Progenitor cell of endocrine pancreas (in vitro differentiated cells): ENCODE results near the gene IRAK4. TPM values are rescaled to one million over a fixed set of nuclear protein-coding genes. Genes with fewer than 3 reads are reported as not detected.

Experiments used
- DNase-seq: peaks from one replicate; pipeline ENCODE4 v3.0.0; 2021; ENCODE audit warnings: low spot score; ENCODE audit not compliant: unreplicated experiment
- H3K27ac Mint-ChIP-seq: 2 replicates; pipeline ENCODE4 v1.8.0; 2021; ENCODE audit warnings: mild to moderate bottlenecking, moderate library complexity, mixed read lengths
- H3K27me3 Mint-ChIP-seq: 2 replicates; pipeline ENCODE4 v1.8.0; 2021; ENCODE audit warnings: mixed read lengths
- H3K36me3 Mint-ChIP-seq: 2 replicates; pipeline ENCODE4 v1.8.0; 2022; ENCODE audit warnings: mixed read lengths; ENCODE audit not compliant: insufficient read depth
- H3K4me1 Mint-ChIP-seq: 2 replicates; pipeline ENCODE4 v1.8.0; 2021; ENCODE audit warnings: low read depth, mixed read lengths
- H3K4me3 Mint-ChIP-seq: 2 replicates; pipeline ENCODE4 v1.8.0; 2021; ENCODE audit warnings: low read depth, mild to moderate bottlenecking, moderate library complexity, mixed read lengths
- H3K9me3 Mint-ChIP-seq: 2 replicates; pipeline ENCODE4 v1.8.0; 2021; ENCODE audit warnings: low read depth, mixed read lengths
- CTCF ChIP-seq: fragments of 200-600 bp; sonication (generic); IDR thresholded peaks from one replicate; pipeline ENCODE4 v1.5.0; 2021; ENCODE audit warnings: antibody characterized with exemption, mild to moderate bottlenecking; ENCODE audit not compliant: unreplicated experiment
- total RNA-seq: library from RNA; stranded (reverse); gene quantifications from 2 replicates; pipeline ENCODE4 v1.2.1, GENCODE V29; 2021

The IRAK4 gene
- total RNA-seq, 1 donor from 2014 or later: 8.5 TPM

GRCh38 chr12:43835264-43835655 is 76.5 kb downstream of the IRAK4 start:
- Mint-ChIP-seq H3K4me3 (peak overlapping the region; percentile 74), H3K27me3 (peaks cover 16% of the 10 kb centered on the region), H3K27ac (peak overlapping the region; percentile 90), H3K36me3 (no peaks in the 10 kb centered on the region), H3K4me1 (peaks cover 12% of the 10 kb centered on the region), H3K9me3 (no peaks in the 10 kb centered on the region)
- DNase-seq: no peak
- TF ChIP-seq CTCF: no peak

GRCh38 chr12:43835656-43836474 is 77.1 kb downstream of the IRAK4 start, which contains the start of gene TMEM117:
Gene TMEM117 (plus strand): TSS chr12:43836081.
- TF ChIP-seq CTCF: no peak
- peaks cover 14% of the 10 kb centered on the region for H3K4me1 Mint-ChIP-seq
- H3K9me3 Mint-ChIP-seq: no peaks in the 10 kb centered on the region
- H3K36me3 Mint-ChIP-seq: no peaks in the 10 kb centered on the region
- H3K4me3 Mint-ChIP-seq: peak within 1 kb of the TSS; percentile 74
- peak; percentile 38 for DNase-seq
- H3K27me3 Mint-ChIP-seq: peaks cover 16% of the 10 kb centered on the region
- peak within 1 kb of the TSS; percentile 90 for H3K27ac Mint-ChIP-seq

GRCh38 chr12:43836475-43836989 is 77.8 kb downstream of the IRAK4 start:
- TF ChIP-seq CTCF: no peak
- H3K4me3 Mint-ChIP-seq: peak overlapping the region; percentile 72
- H3K36me3 Mint-ChIP-seq: no peaks in the 10 kb centered on the region
- H3K27ac Mint-ChIP-seq: peak overlapping the region; percentile 2
- DNase-seq: no peak
- H3K27me3 Mint-ChIP-seq: peaks cover 16% of the 10 kb centered on the region
- H3K9me3 Mint-ChIP-seq: no peaks in the 10 kb centered on the region
- peaks cover 14% of the 10 kb centered on the region for H3K4me1 Mint-ChIP-seq

Other genes starting within 250 kb of the IRAK4 start
- gene ADAMTS20, start 206.7 kb upstream of the IRAK4 start, total RNA-seq: 0.19 and 0.33 TPM in 2 replicates
- 10.6 and 14.4 TPM in 2 replicates for gene PUS7L, start 161 bp upstream of the IRAK4 start, total RNA-seq
- 58.4 and 61.4 TPM in 2 replicates for gene TWF1, start 47.4 kb downstream of the IRAK4 start, total RNA-seq
- gene TMEM117, start 77.1 kb downstream of the IRAK4 start, total RNA-seq: 8.9 and 11.6 TPM in 2 replicates